GM18861 (cell line): Measurements from ENCODE around the gene KCNA1.
"Not testable (repeated sequence)": the region's sequence is repeated elsewhere in the genome, so short reads cannot be mapped to it uniquely, and the experiment has no call there.

Experiments used
- ATAC-seq: cut with Tn5 transposase; IDR thresholded peaks from one replicate; pipeline ENCODE4 v1.9.1; 2021; ENCODE audit not compliant: unreplicated experiment

The KCNA1 gene

DNA sequence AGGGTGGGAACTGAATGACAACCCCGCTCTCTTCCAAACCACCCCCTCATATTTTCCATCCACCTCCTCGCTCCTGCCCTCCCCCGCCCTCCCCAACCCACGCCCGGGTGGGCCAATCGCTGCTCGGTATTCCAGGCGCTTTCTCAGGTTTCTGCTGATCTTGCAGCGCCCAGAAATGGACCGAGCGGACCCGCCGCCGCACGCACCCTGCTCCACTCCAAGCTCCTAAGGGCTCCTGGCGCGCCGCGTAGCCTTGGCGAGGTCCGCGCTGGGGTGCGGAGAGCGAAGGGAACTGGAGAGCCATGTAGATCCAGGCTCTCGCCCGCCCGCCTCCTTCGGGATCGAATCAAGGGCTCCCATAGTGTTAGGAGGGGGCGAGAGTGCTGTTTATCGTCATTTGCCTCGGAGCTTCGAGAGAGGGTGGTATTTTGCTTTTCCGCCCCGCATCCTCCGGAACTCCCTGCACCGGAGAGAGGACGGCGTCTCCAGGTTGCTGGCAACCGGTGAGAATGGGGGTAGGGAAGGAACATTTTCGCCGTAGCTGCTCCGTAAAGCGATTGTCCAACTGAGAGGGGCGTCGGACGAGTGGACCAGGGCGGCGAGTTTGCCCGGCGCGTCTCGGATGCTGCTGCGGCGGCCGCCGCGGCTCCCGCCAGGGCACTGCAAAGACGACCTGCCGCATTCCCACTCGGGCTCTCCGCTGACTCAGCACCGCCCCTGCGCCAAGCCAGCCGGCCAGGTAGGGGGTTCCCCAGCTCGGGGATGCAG lies at the start of gene KCNA1:
Gene KCNA1, plus strand, starts transcription at position 172 of the 768 bp plus-strand sequence. CDS start 1,474 bp downstream, outside the sequence.
- no peak for ATAC-seq

DNA sequence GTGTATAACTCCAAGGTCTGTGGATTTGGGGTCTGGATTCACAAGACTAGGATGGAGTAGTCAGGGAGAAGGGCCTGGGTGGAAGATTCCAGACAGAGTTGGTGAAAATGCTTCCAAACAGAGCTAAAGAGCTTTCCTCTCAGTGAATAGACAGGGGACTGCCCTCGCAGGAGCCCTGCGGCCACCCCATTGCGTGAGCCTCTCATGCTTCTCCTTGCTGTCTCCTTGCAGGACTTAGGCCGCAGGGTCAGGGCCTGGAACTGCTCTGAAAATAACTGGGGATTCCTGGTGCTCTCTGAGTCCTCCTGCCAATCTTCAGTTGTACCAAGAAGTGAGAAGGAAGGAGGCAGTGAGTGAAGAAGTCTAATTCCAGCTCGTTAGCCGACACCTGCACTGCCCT lies 49.0 kb upstream of the KCNA1 start:
- no peak for ATAC-seq

DNA sequence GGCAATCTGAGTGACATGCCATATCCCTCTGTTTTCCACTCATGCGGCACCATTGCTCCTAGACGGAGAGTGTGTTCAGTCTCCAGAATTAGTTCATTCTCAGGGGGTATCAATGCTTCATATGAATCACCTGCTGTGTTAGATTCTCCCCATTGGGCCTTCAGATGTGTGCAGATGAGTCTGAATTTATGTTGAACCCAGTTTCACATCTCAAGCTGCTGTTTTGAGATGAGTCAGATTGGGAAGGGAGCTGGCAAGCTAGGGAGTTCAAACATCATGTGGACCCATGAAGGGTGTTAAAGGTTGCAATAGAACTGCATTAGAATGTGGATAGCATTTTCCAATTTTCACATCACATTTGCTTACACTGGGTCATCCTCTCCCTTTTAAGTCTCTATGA lies 46.9 kb upstream of the KCNA1 start:
- no peak for ATAC-seq

DNA sequence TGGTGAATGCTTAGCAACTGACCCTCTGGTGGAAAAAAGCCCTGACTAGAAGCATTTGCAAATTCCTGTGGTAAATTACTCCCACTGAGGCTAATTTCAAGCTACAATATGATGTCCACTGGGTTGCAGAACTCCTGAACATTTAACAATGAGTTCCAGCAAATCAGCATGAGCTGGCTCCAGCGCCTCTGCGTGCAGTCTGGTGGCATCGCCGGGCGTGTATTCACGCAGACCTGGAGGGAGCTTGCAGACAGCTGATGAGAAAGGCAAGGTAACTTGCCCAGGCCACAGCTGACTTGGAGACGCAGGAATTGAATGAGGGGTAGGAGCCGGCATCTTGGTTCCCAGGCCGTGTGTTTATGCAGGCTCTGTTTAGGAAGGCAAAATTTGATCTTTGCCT lies 45.1 kb upstream of the KCNA1 start:
- ATAC-seq = no peak

DNA sequence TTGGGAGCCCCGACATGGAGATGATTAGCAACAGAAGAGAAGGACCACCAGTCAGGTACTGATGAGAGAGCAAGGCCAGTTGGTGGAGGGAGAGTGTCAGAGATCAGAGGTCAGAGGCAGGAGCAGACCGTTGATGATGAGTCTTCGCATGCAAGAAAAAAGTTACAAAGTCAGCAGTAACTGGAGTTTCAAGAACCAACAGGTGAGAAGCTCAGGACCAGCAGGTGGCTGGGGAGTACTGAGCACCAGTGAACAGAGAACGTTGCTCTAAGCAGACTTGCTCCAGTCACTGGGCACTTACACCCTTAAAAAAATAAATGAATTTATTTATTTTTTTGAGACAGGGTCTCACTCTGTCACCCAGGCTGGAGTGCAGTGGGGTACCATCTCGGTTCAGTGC lies 44.5 kb upstream of the KCNA1 start:
- no peak for ATAC-seq

DNA sequence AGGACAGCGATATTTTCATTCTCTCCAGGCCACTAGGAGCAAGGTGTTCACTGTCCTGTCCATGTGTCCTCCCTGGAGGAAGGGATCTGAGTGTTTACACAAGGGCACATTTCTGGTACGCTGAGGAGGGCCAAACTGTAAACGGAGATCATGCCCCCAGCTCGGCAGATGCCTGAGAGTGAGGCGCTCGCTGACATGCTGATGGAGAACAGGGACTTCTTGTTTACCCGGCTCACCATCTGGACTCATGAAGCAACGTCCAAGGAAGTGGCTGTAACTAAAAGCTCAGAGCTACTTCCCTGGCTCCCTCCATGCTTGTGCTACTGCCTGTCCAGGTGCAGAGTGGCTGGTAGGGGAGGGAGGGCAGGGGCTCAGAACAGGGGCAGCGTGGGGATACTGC lies 43.4 kb upstream of the KCNA1 start:
- ATAC-seq = no peak

DNA sequence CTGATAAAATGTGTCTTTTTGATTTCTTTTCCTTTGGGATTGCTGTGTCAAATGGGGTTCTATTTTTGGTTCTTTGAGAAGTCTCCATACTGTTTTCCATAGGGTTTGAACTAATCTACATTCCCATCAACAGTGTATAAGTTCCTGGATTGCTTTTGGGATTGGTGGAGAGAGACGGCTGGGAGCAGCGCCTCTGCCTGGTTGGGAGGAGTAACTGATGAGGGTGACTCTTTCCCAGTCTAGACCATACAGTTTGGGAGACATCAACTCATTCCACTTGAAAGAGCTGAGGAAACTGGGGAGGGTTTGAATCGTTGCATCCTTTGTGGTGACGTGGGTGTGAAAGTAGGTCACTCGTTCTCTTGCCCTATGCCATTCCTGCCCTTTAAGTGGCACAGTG lies 42.3 kb upstream of the KCNA1 start:
- ATAC-seq = no peak

DNA sequence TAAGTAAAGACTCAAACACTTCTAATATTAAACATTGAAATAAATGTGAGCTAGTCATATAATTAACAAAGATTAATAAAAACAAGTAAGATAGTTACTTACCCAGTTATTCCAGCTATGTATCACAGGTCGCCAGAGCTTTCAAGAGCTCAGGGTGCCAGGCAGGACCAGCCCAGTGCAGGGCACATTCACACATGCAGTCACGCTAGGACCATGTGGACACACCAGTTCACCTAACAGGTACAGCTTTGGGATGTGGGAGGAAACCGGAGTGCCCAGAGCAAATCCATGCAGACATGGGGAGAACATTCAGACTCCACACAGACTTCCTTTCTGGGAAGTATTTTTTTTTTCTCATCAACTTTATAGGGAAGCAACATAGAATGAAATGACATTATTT lies 39.3 kb upstream of the KCNA1 start:
- ATAC-seq = no peak

DNA sequence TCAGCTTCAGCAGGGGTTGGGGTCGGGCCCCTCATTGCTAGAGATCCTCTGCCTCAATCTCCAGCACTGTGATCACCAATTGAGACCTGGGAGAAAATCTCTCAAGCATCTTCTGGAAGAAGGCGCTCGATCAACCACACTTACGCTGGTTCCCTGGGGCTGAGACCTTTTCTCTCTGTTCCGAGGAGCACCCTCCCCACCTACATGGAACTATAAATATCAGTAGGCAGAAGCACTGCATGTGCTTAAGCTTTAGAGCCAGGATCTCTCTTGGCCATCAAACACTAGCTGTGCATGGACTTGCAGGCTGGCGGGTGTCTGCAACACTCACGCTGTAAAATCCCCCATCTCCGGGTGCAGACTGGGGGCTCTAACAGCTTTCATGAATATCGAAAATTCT lies 38.2 kb upstream of the KCNA1 start:
- no peak for ATAC-seq

DNA sequence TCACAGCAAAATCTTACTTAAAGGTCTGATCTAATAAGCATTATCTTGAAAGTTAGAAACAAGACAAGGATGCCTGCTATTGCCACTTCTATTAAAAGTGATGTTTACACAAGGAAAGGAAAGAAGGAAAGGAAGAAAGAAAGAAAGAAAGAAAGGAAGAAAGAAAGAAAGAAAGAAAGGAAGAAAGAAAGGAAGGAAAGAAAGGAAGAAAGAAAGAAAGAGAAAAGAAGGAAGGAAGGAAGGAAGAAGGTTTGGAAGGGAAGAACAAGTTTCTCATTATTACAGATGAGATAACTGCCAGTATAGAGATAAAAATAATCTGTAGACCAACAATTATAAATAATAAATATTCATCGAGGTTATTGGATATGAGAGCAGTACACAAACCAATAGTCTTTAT lies 35.8 kb upstream of the KCNA1 start:
- no peak for ATAC-seq

DNA sequence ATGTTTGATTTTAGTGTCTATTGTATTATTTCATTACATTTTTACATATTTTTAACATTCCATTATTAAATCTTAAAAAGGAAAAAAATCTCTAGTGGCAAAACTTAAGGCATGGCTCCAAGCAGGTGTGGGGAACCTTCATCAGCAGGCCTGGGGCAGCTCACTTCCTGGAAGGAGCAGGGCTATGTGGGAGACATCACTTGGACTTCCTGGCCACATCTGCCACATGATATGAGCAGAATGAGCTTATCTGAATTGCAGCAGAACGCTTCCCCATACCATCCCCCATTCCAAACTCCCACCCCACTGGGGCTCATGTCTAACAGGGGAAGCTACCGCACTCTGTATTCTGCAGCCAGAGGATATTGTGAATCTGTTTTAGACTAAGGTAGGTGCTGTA lies 35.0 kb upstream of the KCNA1 start:
- ATAC-seq = no peak

DNA sequence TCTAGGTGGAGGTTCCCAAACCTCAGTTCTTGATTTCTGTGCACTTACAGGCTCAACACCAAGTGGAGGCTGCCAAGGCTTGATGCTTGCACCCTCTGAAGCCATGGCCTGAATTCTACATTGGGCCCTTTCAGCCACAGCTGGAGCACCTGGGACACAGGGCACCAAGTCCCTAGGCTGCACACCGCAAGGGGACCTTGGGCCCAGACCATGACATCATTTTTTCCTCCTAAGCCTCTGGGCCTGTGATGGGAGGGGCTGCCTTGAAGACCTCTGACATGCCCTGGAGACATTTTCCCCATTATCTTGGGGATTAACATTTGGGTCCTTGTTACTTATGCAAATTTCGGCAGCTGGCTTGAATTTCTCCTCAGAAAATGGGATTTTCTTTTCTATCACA lies 30.2 kb upstream of the KCNA1 start:
- not testable (repeated sequence) for ATAC-seq

DNA sequence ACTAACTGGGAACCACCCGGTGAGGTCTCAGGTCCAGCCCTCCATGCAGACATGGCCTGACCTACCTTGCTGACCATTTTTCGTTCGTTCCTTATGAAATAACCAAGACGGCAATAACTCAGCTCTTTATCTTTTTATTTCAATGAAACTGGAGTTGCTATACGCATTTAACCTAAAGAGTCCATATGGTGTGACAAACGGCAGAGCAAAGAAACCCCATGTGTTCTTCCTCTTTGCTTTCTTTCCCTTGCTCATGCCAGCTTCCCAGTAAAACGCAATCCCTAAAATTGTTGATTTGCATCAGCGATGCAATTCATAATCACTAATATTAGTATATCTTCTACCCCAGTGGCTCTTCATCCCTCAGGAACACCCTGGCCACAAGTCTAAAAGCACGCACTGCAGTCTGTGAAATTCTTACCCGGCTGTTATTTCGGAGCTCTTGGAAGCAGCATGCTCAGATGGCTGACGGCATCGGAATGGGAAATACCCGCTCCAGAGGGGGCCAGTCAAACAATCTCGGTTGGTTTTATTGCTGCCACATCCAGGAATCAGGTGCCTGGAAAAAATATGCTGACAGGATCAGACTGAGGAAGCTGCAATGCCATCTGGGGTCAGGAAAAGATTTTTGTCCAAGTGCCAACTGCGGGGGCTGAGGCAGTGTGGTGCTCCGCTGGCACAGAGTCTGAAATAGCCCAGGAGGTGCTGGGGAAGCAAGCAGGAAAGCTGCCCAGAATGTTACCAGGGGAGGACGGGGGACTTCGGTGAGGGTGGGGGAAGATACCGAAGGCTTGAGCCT lies 28.2 kb upstream of the KCNA1 start:
- ATAC-seq = no peak

DNA sequence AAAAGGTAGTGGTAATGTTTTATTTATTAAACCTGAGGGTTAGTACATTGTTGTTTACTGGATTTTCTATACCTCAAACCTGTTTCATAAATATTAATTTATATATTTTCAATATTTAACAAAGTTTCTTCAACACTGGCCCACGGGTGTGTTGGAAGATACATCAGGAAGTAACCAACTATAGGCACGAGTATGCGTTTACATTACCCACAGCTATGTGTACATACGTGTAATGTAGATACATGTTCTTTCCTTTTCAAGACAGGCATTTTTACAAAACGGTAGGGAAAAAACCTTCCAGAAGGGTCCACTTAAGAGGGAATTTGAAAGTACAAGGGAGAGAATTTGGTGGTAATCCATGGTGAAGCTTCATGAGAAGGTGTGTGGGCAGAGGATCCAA lies 17.8 kb upstream of the KCNA1 start:
- ATAC-seq = no peak

DNA sequence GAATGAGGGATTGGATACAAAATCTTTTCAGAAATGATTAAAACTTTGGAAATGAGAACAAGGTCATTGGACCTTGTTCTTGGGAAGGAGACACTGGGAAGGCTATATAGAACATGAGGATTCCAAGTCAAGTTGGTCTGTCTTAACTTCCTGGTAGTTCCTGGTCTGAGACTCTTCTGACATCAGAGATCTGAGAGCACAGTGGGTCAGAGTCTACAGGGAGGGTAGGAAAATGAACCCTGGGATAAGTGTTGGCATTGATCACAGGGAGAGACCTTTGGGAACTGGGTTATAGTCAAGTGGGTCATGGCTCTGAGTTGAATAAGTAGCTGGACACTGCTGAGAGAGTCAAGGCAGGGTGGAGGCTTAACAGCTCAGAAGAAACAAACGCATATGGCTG lies 17.3 kb upstream of the KCNA1 start:
- ATAC-seq = no peak

DNA sequence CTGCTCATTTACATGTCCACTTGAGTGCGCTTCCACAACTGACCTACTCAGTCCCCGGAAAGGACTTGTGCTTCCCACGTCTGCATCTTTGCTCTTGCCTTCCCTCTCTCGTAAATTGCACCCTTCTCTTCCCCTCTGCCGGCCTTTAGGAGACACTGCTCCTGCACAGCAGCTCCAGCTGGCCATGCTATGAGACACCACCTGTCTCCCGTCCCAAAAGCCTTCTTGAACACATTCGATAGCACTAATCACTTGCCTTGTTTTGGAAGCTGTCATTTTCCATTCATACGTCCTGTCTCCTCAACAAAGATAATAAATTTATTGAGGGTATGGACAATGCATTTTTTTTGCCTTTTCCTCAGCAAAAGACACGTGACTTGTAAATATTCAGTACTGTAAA lies 15.7 kb upstream of the KCNA1 start:
- ATAC-seq = no peak

DNA sequence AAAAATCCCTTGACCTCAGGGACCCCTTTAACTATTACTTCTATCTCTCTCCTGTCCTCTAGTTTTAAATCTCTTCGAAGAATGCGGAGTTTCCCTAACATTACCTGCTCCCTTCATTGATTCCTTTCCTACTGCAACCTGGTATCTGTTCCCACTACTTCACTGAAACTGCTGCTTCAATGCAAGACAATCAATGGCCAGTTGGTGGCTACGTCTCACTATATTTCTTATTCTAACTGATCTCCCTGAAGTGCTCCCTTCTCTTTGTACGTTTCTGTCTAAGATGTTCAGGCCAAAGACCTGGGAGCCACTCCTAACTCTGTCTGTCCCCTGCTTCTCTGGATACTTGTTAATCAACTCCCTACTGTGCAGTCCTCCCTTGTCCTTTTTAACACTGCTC lies 10.3 kb upstream of the KCNA1 start:
- ATAC-seq = no peak

DNA sequence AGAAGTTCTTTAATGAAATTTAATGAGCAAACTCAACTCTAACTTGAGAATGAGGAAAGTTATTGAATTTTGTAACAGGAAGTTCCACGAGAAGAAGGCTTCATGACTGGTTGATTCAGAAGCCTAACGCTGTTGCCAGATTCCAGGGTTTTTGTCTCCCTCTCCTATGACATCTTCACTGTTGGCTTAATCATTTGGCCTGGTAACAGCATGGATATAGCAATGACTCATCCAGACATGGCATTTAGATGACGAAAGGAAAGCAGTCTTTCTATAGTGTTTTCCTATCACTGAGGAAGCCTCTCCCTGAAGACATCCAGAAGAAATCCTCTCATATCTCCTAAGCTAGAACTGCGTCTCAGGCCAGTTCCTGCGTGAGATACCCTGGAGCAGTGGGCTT lies 9.4 kb upstream of the KCNA1 start:
- no peak for ATAC-seq

DNA sequence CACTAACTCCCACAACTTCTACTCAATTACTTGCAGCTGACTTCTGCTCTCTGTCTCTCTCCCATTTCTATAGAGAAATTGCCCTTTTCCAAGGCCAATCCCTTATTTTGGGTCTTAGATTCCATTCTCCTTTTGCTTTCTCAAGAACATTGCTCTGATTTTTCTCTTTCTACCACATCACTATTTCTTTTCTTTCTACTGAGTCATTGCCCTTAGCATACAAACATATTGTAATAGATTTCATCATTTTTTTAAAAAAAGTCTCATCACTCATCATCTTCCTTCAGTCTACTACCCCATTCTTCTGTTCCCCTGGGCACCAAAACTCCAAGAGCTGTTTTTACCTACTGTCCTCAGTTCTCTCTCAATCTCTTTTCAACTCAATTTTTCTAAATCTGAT lies 4.4 kb upstream of the KCNA1 start:
- no peak for ATAC-seq

DNA sequence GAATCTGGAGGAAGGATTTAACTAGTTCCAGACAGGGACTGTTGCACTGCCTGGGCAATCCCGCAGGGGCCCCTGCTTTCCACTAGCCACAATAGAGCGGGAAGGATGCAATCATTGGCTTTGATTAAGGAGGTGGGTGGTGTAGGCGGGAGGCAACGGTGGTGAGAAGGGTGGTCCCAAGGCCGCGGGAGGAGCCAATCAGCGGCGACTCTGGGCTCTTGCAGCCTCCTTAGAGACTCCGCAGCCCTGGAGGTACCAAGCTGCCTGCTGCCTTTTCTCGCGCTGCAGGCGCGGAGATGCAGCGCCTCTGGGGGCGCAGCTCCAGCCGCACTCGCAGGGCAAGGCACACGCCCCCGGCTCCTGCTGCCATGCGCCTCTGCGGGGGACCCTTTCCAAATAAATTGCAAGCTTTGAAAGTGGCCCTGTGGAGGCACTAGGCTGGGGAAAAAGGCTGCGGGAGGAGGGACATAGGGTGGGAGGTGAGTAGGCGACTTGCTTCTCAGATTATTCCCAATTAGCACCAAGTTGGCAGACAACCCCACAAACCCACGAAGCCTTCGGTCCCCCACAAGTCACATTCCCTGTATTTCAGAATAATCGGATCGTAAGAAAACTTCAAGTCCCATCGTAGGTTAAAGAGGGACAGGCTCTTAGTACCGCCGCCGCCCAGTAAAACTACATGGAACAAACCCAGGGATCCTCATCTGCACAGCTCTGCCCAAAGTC lies 858 bp upstream of the KCNA1 start:
- no peak for ATAC-seq

DNA sequence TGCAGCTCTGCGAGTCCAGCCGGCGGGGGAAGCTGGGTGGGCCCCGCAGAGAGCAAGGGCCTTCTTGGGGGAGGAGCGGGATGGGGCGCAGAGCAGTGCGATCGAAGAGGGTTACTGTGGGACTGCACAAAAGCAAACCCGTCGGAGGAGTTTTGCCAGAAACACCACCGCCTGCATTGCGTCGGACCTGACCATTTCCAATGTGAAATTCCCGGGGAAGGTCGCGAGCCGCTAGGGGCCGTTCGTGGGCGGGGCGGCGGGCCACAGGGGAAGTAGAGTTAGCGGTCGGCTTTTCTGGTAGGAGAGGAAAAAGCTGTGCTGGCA lies 333 bp upstream of the KCNA1 start:
- ATAC-seq = no peak
